Stimulated activated CD4-positive, alpha-beta T cell treated with anti-CD3 and anti-CD28 coated beads, Interleukin-1b, Interleukin-23, amount 100 ng/mL, for 1 hour (primary cell): ENCODE results near the gene CCDC6.

ENCODE experiments used
- DNase-seq, 2 donors: peaks; one replicate each; pipeline ENCODE4 v3.0.0-alpha.2; 2020; ENCODE audit warnings: low read depth in 2 of 2

CCDC6 gene

DNA sequence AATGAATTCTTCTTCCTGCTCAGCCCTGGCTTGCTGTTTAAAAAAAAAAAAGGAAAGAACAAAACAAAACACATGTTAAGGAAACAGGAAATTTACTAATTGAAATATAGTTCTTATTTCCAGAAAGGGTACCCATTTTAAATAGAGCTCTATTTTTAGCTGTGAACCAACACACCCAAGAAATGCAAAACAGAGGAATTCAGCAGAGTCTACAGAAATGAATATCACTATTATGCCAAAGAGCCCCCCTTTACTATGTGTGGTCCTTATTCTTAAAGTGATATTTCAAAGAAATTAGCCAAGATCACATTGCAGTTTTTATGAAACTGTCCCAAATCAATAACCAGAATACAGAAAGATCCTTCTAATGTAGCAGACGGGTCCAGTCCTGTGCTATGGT, 53.7 kb downstream of the CCDC6 start:
- no peak for DNase-seq

DNA sequence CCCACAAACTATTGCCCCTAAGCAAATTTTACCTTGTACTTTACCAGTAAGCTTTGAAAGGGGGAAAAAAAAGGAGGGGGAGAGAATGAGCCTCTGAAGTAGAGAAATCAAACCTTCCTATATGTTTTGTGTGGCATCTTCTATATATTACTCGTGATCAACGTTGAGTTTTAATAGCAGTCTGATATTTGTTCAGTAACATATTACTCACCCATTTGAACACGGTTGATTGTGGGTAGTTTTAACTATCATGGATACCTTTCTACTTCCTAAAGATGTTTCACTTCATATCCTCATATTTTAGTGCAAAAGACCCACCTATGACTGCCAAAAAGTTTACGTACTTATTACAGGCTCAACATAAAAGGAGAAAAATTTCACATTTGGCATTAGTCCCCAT, 54.5 kb downstream of the CCDC6 start:
- DNase-seq, result no peak

DNA sequence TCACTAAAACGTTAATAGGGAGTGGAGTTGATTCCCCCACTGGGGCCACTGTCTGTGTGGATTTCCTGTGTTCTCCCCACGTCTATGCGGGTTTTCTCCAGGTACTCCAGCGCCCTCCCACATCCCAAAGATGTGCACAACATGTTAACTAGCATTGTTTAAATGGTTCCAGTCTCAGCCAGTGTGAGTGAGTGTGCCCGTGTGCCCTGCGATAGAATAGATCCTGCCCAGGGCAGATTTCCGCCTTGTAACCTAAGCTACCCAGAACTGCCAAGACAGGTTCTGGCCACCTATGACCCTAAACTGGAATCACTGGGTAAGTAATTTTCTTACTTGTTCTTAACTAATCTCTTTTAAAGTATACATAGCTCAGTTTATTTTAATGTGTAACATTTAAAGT, 58.5 kb downstream of the CCDC6 start:
- no peak for DNase-seq

DNA sequence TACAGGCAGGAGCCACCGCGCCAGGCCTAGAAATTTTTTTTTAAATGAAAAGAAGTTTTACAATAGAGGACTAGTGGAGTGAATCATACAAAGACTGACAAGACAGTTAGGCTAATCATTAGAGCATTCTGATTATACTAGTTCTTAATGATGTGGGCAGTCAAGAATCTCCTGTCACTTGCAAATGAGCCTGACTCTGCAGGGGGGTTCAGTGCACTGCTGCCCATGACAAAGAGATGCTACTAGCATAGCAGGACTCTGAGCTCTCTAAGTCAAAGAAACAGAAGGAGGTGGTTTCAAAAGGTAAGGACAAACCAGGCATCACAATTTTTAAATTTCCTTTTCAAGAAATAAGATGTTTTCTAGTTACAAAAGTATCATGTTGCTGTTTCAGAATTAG, 59.0 kb downstream of the CCDC6 start:
- no peak for DNase-seq

DNA sequence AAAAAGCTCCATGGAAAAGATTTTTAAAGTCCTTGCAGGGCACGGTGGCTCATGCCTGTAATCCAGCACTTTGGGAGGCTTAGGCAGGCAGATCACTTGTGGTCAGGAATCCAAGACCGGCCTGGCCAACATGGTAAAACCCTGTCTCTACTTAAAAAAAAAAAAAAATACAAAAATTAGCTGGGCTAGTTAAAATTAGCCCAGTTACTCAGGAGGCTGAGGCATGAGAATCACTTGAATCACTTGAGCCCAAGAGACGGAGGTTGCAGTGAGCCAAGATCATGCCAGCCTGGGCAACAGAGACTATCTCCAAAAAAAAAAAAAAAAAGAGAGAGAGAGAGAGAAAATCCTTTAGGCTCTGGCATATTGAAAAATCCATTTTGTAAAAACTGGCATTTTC, 61.9 kb downstream of the CCDC6 start:
- DNase-seq, result no peak

DNA sequence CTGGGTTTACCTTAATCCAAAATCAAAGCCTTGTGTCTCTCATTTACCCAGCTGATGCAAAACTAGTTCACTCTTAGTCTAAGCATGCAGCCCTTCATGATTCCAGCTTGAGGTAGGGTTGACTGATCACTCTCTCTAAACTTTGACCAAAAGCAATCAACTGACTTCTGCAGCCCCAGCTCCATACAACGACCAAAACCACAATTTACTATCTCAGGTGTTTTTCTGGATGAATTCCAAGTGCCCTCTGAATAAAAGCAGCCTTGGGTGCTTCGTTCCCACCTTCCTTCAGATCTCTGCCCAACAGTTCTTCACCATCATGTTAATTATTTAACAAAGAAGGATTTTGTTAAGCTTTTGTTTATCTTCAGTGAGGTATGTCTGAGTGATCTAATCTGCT, 62.6 kb downstream of the CCDC6 start:
- no peak for DNase-seq

DNA sequence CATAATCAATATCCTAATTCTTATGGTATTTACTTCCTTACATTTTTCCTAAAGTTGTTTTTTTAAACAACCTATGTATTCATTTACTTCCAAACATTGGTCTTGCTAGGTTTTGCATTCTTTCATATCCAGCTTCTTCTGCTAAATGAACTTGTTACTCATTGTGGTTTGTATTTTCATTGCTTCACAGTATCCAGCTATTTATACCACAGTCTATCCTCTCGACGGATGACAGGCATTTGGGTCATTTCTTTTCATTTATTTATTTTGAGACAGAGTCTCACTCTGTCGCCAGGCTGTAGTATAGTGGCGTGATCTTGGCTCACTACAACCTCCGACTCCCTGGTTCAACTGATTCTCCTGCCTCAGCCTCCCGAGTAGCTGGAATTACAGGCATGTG, 66.8 kb downstream of the CCDC6 start:
- DNase-seq, result no peak

DNA sequence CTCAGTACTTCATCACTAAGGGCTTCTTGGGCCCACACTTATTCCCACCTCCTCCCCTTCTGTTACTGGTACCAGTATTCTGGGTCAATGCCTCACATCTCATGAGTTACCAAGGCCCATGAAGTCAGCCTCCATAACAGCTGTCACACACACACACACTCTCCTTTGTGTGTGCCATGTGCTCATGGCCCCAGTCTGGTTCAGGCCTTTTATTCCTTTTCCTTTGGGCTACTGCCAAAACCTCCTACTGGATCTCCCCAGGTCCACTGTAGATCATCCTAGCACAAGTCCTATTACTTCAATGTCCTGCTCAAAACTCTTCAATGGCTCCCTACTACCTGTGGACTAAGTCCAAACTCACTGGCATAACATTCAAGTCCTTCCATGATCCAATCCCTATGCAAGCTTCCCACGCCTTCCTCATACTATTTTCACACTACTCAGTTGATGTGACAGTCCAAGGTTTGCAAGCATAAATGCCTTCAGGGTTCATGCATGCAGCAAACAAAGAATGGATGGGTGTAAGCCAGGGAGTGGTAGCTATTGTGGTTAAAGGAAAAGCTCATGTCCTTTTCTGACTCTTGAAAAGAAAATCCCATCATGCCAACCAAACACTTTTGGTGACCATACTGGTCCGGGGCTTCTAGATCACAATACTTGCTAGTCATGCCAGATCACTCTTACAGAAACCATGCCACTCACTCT, 68.1 kb downstream of the CCDC6 start:
- no peak for DNase-seq

DNA sequence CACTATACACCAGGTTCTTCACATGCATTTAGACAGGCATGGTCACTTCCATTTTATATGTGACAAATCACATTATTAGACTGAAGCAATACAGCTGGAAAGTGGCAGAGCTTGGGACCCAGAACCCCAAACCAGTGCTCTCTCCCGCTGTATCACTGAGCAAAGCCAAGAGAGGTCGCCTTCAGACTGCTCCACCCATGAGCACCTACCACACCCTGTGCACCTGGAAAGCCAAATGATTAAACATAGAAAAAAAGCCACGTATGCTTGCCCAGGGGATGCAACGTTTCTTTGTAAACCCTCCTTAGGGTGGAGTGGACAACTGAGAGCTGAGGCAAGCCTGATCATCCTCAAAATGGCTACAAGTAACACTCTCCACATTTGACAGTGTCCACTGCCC, 72.5 kb downstream of the CCDC6 start:
- no peak for DNase-seq

DNA sequence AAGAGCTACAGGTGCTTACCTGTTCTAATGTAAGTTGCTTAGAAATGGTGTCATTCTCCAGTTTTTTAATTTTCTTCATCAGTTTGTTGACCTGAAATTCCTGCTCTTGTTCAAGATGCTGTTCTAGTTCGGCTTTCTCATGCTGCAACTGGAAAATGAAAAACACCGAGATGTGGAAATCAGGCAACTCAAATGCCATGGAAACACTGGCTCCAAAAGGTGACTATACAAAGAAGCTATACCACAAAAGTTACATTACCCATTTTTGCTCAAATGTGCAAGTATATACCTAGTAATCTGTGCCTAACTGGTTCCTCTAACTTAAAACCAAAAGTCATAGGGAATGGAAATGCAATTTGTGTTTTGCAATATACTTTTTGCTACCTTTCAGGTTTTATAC, 73.8 kb downstream of the CCDC6 start:
- DNase-seq, result no peak

DNA sequence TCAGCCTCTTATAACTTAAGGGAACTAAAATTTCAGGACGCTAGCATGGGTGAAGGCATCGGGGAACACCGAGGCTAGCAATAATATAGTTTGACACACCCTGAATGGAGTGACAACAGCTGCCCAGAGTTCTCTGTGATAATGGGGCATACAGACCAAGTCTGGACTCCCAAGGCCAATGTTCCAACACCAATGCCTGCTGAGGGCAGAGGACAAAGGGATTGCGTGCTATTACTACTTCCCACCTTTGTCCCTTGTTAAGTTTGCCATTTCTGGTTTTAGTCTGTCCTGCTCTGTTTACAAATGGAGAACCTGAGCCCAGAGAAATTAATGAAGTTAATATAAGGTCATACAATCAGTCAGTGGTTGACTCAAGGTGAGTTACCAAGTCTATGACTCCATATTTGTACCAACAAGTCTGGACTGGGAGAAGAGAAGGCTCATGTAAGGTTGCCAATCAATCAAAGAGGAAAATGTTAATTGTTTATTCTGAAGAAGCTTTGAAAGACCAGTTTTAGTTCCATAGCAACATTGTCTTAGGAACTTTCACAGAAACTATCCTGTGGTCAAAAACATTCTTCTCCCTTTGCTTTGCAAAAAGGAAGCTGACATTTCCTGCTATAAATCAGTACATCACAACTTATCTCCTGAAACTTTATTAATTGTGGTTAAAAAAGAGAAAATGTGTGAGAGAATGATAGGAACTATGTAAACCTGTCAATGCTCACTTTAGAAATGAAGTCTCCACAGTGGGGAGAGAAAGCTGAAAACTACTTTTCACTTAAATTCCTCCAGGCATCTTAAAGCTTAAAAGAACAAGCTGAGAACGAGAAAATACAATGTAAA, 74.5 kb downstream of the CCDC6 start:
- no peak for DNase-seq

DNA sequence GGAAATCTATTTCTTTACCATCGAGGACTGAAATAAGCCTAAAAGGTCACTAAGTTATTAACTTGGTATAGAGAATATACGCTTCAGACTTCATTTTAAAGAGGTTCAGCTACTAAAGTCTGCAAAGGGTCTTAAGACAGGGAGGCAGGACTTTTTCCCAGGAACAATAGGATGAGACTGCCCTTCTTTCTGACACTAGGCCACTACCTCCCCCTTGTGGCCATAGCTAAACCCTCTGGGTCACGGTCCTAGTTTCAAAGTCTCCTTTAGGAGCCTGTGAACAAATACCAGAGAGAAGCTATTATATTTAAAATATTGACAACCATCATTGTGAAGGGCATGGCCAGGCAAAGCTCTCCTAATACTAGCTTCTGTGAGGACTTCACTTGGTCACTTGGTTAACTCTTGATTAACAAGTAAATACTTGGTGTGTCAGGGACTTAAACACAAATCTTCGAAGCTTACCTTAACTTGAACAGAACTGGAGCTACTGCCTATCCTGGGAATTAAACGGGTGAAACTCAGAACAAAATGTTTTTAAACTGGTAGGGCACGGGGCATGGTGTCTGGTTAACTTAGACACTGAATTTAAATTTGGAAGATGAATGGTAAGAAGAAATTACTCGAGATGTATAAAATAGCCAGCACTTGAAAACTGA, 75.6 kb downstream of the CCDC6 start:
- DNase-seq, result no peak

DNA sequence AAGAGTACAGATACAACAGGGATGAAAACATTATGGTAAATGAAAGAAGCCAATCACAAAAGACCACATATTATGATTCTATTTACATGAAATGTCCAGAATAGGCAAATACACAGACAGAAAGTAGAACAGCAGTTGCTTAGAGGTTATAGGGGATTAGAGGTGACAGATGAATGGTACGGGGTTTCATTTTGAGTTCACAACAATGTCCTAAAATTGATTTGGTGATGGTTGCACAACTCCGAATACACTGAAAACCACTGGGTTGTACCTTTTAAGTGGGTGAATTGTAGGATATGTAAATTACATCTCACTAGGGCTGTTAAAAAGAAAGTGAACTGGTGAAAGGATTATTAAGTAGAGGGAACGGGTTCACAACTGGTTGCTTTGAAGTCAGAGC, 76.8 kb downstream of the CCDC6 start:
- no peak for DNase-seq

DNA sequence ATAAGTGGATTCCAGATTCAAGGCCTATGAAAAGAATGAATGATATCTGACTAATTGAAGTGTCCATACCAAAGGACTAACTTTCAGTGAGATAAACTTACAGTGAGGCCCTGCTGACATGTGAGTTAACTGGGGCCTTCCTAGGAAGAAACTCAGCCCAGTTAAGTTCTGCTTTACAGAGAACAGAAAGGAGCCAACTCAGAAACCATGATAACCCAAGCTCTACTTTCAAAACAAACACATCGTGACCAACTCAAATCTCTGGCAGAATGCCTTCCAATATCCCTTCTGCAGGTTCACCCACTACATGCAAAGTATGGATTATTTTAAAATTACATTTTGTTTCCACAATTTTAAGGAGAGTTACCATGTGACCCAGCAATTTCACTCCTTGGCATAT, 77.3 kb downstream of the CCDC6 start:
- DNase-seq, result no peak

DNA sequence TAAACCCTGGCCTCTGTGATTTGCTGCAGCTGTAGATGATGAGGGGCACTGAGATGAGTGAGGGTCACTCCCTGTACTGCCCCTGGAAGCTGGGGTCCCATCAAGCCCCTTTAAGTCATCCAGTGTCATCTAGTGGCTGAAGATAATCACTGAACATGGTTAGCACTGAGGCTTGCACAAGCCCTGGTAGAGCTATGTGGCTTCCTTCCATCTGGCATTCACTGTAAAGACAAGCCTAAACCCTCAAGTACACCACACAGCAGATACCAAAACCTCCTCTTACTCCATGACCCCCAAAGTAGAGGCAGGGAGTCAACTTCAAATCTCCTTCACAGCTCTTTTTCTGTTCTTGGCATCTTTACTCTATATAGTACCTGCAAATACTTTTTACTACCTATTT, 80.4 kb downstream of the CCDC6 start:
- DNase-seq, result no peak

DNA sequence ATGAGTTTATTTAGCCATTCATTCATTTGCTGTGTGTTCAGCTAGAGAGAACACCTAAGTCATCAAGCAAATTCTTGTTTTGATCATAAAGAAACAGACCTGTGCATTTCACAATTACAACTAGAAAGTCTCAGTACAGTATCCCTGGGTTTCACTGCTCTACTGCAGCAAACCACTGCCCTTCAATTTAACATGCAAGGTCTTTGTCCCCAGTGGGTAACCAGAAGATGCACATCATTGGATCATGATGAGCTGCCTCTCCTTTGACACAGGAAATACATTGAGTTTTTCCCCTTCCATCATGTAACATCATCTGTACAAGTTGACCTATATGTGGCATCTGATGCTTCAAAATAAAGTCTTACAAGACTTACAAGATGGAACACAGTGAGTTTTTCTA, 82.6 kb downstream of the CCDC6 start:
- no peak for DNase-seq

DNA sequence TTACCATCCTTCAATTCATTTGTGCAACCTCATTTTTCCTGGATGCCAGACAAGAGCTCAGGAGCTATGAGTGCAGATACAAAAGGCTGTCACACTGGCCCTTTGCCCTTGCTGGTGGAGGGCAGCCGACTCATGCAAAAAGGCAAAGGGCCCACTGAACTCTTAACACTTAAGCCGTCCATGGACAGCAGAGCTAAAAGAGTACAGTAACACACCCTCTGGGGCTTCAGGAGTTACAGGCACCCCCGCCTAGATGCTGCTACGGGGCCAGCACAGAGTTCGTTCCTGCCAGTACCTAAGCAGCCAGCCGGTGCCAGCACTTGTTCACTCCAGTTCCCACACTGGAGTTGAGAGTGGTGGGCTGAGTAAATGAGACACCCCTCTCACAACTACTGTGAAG, 83.2 kb downstream of the CCDC6 start:
- DNase-seq, result no peak

DNA sequence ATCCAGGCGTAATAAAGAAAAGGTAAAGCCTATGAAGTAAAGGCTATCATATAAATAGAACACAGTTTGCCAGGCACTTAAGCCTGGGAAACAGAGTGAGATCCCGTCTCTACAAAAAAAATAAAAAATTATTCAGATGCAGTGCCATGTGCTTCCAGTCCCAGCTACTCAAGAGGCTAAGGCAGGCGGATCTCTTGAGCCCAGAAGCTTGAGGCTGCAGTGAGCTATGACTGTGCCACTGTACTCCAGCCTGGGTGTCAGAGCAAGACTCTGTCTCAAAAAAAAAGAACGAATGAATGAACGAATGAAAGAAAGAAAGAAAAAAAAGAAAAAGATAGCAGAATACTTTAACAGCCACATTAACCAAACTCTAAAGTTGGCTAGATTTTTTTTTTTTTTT, 85.9 kb downstream of the CCDC6 start:
- no peak for DNase-seq

DNA sequence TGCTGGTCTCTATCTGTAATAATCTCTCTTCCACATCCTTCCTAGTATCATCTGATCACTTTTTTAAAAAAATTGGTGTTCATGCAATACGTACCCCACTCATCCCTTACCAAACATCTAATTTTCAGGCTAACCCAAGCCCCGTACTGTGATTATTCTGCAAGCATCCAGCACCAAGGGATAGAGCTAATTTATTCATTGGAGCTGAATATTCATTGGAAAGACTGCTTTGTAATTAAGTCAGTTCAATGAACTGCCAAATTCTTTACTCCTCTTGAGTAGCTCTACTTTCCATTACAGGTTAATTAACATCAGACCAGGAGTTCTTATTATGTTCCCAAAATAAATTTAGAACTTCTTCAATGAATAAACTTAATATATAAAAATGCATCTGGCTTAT, 86.7 kb downstream of the CCDC6 start:
- no peak for DNase-seq

DNA sequence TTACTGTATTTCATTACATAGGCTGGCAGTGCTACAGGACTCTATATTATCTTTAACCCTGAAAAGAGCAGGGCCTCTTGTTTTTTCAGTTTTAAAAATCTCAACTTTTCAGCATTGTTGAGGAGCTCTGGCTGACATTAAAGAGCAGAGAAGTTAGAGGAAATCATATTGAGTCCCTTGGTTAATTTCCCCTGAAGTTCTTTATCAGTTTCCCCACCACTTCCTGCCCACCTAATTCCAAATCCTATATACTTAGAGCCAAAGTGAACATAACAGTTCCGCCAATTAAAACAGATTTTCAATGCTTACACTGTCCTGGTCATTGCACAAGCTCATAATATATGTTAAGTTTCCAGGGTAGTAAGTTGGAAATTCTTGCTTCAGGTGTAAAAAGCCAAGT, 87.1 kb downstream of the CCDC6 start:
- no peak for DNase-seq

DNA sequence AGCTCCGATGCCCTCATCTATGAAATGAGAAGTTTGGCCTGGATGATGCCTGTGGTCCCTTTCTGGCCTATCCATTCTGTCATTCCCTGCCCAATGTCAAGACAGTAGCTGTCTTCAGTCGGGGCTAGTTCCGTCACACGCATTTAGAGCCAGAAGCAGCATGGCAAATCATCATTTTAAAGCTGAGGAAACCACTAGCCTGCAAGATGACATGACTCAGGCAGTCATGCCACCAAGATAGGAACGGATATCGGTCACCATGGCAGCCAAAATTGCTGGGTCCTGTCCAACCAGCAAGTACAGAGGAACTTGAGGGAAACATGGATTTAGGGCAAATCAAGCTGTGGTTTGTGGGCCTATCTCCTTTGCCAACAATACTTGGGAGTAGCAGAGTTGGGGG, 88.6 kb downstream of the CCDC6 start:
- DNase-seq, result no peak

DNA sequence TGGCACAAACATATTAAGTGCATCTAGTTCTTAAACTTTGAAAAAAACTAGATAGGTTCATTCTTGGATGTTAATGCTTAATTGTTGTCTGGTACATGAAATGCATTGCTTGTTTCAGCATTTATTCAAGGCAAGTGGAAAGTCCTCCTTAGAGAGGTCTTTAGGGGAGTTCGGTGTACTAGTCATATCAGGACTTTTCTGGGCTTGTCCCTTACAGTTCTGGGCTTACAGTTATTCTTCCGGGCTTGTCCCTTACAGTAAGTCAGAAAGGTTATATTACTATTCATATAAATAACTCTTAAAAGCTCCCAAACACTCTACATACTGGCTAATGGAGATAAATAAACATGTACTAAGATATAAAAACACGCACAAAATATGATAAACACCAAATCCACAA, 91.5 kb downstream of the CCDC6 start:
- no peak for DNase-seq

DNA sequence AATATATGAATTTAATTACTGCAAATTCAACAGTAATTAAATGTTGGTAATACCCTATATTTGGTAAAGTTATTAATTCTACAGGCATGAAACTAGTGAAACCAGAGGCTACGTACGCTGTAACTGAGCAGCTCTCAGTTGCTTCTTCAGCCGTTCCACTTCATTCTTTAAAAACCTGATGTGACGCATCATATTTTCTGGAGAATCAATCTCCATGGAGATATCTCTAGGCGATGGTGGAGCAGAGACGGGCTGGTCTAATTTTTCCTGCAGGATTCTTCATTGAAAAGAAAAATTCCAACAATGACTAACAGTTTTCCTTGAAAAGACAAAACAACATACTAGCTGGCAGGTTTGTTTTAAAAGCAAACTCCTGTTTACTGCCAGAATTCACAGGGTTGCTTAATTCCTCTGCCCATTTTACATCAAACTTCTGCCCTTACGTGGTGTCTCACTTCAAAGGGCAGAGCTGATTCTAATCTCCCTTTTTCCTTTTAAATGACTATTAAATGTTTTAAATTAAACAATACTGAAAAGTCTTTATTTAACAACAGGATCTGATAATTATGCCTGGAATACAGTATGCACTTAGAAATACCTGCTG, 93.7 kb downstream of the CCDC6 start:
- DNase-seq, result no peak
